ENCODE data around the gene MRTFA. TPM values are rescaled to one million over a fixed set of nuclear protein-coding genes. Genes with fewer than 3 reads are reported as not detected.

The MRTFA gene
- total RNA-seq, 4 donors from 2014 or later: 32.6 to 173 (median 76.1) TPM

DNA sequence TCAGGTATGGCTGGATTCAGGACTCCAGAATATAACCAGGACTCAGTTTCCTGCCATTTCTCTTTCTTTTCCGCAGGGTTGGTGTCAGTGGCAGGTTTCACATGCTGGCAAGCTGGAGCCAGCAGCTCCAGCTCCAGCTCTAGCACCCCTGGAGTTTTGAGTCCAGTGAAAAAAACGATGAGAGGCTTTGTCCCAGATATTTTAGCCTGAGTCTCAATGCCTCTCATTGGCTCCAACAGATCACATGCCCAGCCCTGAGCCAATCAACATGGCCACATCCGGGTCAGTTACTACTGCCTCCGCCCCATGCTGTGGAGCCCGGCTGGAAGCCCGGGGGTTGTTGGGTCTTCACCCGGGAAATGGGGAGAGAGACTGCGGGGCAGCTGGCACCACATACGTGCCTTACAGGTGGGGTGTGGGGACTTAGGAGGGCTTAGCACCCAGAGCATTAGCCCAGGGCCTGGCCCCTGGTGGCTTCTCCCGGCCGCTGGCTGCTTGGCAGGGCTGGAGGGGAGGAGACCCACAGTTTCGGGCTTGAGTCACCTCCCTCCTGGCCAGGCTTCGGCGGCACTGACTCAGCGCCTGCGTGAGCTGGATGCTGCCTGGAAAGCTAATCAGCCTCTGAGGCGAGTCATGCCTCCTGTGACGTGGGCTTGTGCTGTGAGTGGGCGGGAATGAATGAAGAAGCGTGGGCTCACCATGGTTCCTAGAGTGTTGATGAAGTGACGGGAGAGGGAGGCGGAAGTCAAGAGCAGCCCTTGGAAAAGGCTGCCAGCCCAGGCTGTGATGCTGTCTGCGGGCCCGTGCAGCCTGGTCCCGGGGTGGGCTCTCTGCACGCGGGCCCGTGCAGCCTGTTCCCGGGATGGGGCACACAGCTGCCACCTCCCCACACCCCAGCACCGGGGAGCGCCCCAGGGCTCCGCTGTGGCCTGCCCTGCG is 15.3 kb upstream of the MRTFA start:
- no peaks in the 10 kb centered on the region for H3K36me3 ChIP-seq
- DNase-seq: peak; percentile 96 to 98
- no peaks in the 10 kb centered on the region for H3K27me3 ChIP-seq
- peak; percentile 46 to 87 for TF ChIP-seq POLR2A (IDR thresholded peaks at IDR 0.05)
- TF ChIP-seq, protein P1, sequence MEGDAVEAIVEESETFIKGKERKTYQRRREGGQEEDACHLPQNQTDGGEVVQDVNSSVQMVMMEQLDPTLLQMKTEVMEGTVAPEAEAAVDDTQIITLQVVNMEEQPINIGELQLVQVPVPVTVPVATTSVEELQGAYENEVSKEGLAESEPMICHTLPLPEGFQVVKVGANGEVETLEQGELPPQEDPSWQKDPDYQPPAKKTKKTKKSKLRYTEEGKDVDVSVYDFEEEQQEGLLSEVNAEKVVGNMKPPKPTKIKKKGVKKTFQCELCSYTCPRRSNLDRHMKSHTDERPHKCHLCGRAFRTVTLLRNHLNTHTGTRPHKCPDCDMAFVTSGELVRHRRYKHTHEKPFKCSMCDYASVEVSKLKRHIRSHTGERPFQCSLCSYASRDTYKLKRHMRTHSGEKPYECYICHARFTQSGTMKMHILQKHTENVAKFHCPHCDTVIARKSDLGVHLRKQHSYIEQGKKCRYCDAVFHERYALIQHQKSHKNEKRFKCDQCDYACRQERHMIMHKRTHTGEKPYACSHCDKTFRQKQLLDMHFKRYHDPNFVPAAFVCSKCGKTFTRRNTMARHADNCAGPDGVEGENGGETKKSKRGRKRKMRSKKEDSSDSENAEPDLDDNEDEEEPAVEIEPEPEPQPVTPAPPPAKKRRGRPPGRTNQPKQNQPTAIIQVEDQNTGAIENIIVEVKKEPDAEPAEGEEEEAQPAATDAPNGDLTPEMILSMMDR (IDR thresholded peaks at IDR 0.05): peak in 2 of 4 experiments; percentile 26 to 29
- H3K9me3 ChIP-seq: no peaks in the 10 kb centered on the region
- H3K4me3 ChIP-seq: peak overlapping the region; percentile 64 to 73
- intact Hi-C loops (cut with DNase I; ENCODE audit: low total_unique reads): no loop called here
- peak overlapping the region; percentile 95 to 99 for H3K27ac ChIP-seq
- H3K4me1 ChIP-seq: peaks cover 5 to 7% of the 10 kb centered on the region in 2 donors

DNA sequence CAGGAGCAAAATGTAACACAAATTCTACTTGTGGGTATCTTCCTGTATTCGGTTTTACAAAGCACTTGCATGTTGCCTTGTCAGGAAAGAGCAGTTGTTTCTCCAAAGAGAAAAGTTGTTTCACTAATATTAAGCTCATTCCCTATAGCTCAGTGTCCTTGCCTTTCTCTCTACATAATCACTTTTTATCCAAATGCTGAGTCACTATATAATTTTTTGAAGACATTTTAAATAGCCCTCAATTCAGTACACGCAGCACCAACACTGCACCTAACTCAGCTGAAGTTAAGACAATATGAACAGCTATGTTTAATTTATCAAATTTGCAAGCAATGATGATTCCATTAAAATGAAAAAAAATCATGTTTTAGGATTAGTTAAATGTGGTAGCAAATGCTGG is 14.5 kb upstream of the MRTFA start:
- Histone ChIP-seq H3K9me3 (no peaks in the 10 kb centered on the region), H3K36me3 (no peaks in the 10 kb centered on the region), H3K4me1 (peaks cover 5 to 7% of the 10 kb centered on the region in 2 donors), H3K27me3 (no peaks in the 10 kb centered on the region), H3K4me3 (peak overlapping the region; percentile 64 to 73), H3K27ac (peak overlapping the region; percentile 95 to 99)
- TF ChIP-seq, protein P1 (IDR thresholded peaks at IDR 0.05): no peak
- TF ChIP-seq POLR2A (IDR thresholded peaks at IDR 0.05): no peak
- no peak for DNase-seq
- intact Hi-C loops (cut with DNase I; ENCODE audit: low total_unique reads): no loop called here

DNA sequence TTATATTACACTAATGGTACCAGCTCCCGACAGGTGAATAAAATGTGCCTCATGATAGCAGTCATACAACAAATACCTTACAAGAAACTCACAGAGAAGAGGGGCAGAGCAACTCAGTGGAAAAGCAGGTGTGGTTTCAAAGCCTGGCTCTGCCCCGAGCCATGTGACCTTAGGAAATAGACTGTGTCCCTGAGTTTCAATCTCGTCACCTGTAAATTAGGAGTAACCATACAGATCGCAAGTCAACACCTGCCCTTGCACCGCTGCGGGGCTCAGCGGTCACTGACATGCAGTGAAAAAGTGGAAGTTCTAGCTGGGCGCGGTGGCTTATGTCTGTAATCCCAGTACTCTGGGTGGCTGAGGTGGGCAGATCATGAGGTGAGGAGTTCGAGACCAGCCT is 11.9 kb upstream of the MRTFA start:
- H3K4me1 ChIP-seq: peaks cover 5 to 7% of the 10 kb centered on the region in 2 donors
- no peak for TF ChIP-seq POLR2A (IDR thresholded peaks at IDR 0.05)
- TF ChIP-seq, protein P1 (IDR thresholded peaks at IDR 0.05): no peak
- no peak overlapping the region for H3K4me3 ChIP-seq
- H3K27ac ChIP-seq: no peak overlapping the region
- intact Hi-C loops (cut with DNase I; ENCODE audit: low total_unique reads): loop anchor here (5.0 to 10.0 kb wide), 2 partner anchors 124 to 211 kb away; no protein-coding TSS in a partner anchor
- no peaks in the 10 kb centered on the region for H3K36me3 ChIP-seq
- no peaks in the 10 kb centered on the region for H3K27me3 ChIP-seq
- H3K9me3 ChIP-seq: no peaks in the 10 kb centered on the region
- DNase-seq: no peak

DNA sequence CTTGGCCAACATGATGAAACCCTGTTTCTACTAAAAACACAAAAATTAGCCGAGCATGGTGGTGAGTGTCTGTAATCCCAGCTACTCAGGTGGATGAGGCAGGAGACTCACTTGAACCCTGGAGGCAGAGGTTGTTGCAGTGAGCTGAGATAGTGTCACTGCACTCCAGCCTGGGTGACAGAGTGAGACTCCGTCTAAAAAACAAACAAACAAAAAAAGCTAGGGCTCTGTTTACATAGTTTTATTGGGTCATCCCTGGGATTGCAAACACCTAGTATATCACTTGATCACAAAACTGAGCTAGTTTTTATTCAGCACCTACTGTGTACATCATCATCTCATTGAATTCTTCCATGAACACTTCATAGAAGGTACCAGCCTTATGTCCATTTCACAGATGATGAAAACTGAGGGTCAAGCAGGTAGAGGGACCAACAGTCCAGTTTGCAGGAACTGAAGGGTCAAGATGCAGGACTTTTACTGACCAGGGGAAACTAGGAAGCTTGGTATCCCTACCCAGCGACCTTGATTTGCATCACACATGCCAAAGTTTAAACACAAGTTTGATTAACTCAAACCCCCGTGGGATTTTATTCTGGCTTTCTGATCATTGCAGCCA is 9.2 kb upstream of the MRTFA start:
- intact Hi-C loops (cut with DNase I; ENCODE audit: low total_unique reads): loop anchor here (5.0 to 10.0 kb wide), 2 partner anchors 121 to 208 kb away; no protein-coding TSS in a partner anchor
- no peak for DNase-seq
- H3K27ac ChIP-seq: peak overlapping the region; percentile 58 to 82

More for the DNA sequence above, 9.2 kb upstream of the MRTFA start:
- Histone ChIP-seq H3K4me3 (no peak overlapping the region), H3K27me3 (no peaks in the 10 kb centered on the region), H3K9me3 (no peaks in the 10 kb centered on the region), H3K36me3 (no peaks in the 10 kb centered on the region), H3K4me1 (no peaks in the 10 kb centered on the region)
- TF ChIP-seq POLR2A (IDR thresholded peaks at IDR 0.05): no peak
- TF ChIP-seq, protein P1 (IDR thresholded peaks at IDR 0.05): no peak

Measured in uterus (tissue), 4 donors.